HG03025 (cell line): Measurements from ENCODE around the gene CRIP1.

Experiments
- ATAC-seq: cut with Tn5 transposase; IDR thresholded peaks from one replicate; pipeline ENCODE4 v1.9.1; 2021; ENCODE audit warnings: mild to moderate bottlenecking, moderate library complexity; ENCODE audit not compliant: unreplicated experiment, low FRiP score

Gene CRIP1

GRCh38 chr14:105469456-105470349 lies 17.0 kb upstream of the CRIP1 start:
- no peak for ATAC-seq

GRCh38 chr14:105470350-105471296 lies 16.1 kb upstream of the CRIP1 start:
- no peak for ATAC-seq

GRCh38 chr14:105471297-105471821 lies 15.3 kb upstream of the CRIP1 start:
- no peak for ATAC-seq

- ATAC-seq, result no peak
These were observed 14.7 kb upstream of the CRIP1 start for GRCh38 chr14:105471823-105472485.

GRCh38 chr14:105472486-105472991 lies 14.1 kb upstream of the CRIP1 start:
- ATAC-seq, result no peak

- ATAC-seq, result no peak
These were observed 13.5 kb upstream of the CRIP1 start for GRCh38 chr14:105473033-105473676.

- ATAC-seq, result no peak
These were observed 12.8 kb upstream of the CRIP1 start for GRCh38 chr14:105473677-105474482.

- ATAC-seq, result no peak
These were observed 12.0 kb upstream of the CRIP1 start, which contains the start of gene CRIP2 for GRCh38 chr14:105474483-105475268. CRIP2 (plus strand) TSS chr14:105474821; CDS start chr14:105474863, 42 bp downstream.

GRCh38 chr14:105475269-105476096 lies 11.2 kb upstream of the CRIP1 start:
- ATAC-seq, result no peak

- ATAC-seq, result no peak
These were observed 10.4 kb upstream of the CRIP1 start for GRCh38 chr14:105476097-105476830.

- ATAC-seq, result no peak
These were observed 9.6 kb upstream of the CRIP1 start for GRCh38 chr14:105476831-105477659.

GRCh38 chr14:105477660-105478397 lies 8.9 kb upstream of the CRIP1 start:
- ATAC-seq, result no peak

GRCh38 chr14:105478398-105479251 lies 8.1 kb upstream of the CRIP1 start:
- no peak for ATAC-seq
